ENCODE data around the gene ODC1. TPM values are rescaled to one million over a fixed set of nuclear protein-coding genes. Genes with fewer than 3 reads are reported as not detected.

ODC1 gene
- 12.1 TPM for total RNA-seq (ENCODE audit: unreplicated experiment)
- long read RNA-seq, transcript ODC1-201 (12 exons, 2,653 nt), result major isoform, 7 of 11 reads
- long read RNA-seq, partial matches to known transcripts, result 0 of 11 reads
- long read RNA-seq, other reads (novel, unspliced or antisense), result 4 of 11 reads

DNA sequence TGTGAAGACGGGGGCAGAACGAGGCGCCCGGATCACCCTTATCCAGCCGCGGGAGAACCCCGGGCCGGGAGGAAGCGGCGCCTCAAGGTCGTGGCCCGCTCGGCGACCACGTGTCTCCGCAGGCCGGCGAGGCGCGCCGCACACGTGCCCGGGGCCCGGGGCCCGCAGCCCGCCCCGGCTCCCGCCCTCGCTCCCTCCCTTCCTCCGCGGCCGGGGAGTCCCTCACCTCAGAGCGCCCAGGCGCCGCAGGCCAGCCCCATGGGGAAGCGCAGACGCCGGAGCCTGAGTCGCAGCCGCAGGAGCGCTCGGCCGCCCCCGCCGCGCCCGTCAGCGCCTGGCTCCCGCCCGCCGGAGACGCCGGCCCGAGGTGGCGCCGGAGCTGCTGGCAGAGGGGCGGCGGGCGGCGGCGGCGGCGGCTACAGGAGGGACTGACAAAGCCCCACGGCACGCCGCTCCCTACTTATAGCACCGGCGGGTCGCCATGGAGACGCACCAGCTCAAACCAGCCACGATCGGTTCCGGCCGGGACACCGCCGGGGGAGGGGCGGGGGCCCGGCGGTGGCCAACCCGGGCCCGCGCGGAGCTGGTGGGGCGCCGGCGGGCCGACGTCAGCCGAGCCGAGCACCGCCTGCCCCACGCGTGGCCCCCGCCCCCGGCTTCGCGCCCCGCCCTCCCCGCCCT is at the start of gene ODC1:
Gene ODC1 (minus strand): TSS at position 433 of the 681 bp plus-strand sequence. CDS start 3,295 bp downstream, outside the sequence.
- DNase-seq (ENCODE audit: low spot score), result peak; percentile 76
- peak within 1 kb of the TSS; percentile 77 for H3K27ac Mint-ChIP-seq (ENCODE audit: unreplicated experiment)
- H3K4me1 Mint-ChIP-seq (ENCODE audit: unreplicated experiment), result peaks cover 4% of the 10 kb centered on the region
- no peaks in the 10 kb centered on the region for H3K9me3 Mint-ChIP-seq (ENCODE audit: unreplicated experiment)
- peak within 1 kb of the TSS; percentile 85 for H3K4me3 Mint-ChIP-seq (ENCODE audit: unreplicated experiment)
- H3K27me3 Mint-ChIP-seq (ENCODE audit: unreplicated experiment), result peaks cover 11% of the 10 kb centered on the region
- no peaks in the 10 kb centered on the region for H3K36me3 Mint-ChIP-seq (ENCODE audit: low read depth, unreplicated experiment)
- no peak for TF ChIP-seq CTCF (IDR thresholded peaks at IDR 0.05; ENCODE audit: unreplicated experiment)

DNA sequence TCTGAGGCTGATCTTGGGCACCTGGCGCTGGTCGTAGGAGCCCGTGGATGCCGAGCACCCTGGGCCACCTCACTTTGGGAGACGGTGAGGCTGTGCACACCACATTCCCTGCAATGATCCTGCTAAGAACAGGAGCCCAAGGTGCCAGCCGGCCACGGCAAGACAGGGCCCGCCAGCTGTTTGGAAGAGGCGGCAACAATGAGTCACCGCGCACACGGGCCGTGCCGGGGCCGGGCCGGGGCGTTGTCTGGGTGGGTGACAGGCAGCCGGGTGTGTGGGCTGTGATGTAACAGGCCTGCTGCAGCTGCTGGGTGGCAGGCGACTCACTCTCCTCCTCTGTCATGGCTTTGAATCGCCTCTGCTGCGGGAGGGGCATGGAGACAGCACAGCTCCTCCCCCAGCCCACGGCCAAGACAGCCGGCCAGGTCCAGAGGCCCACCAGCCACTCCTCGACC is 49.7 kb upstream of the ODC1 start:
- H3K4me1 Mint-ChIP-seq (ENCODE audit: unreplicated experiment), result no peaks in the 10 kb centered on the region
- no peak for TF ChIP-seq CTCF (IDR thresholded peaks at IDR 0.05; ENCODE audit: unreplicated experiment)
- no peaks in the 10 kb centered on the region for H3K9me3 Mint-ChIP-seq (ENCODE audit: unreplicated experiment)
- no peak for DNase-seq (ENCODE audit: low spot score)
- H3K27ac Mint-ChIP-seq (ENCODE audit: unreplicated experiment), result no peak overlapping the region
- H3K4me3 Mint-ChIP-seq (ENCODE audit: unreplicated experiment), result no peak overlapping the region
- peaks cover 14% of the 10 kb centered on the region for H3K27me3 Mint-ChIP-seq (ENCODE audit: unreplicated experiment)
- no peaks in the 10 kb centered on the region for H3K36me3 Mint-ChIP-seq (ENCODE audit: low read depth, unreplicated experiment)

DNA sequence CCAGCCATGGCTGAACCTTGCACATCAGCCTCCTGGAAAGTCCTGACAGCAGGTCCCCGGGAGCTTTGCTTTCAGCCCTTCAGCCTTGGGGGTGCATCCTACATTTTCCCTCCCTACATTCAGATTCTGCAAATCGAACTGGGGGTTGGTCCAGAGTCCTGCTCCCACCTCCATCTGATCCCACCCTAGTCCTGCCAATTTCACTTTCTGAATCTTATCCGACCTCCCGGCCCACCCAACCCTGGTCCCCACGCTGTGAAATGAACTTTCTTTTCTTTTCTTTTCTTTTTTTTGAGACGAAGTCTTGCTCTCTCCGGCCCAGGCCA is 47.8 kb upstream of the ODC1 start:
- no peak for TF ChIP-seq CTCF (IDR thresholded peaks at IDR 0.05; ENCODE audit: unreplicated experiment)
- Mint-ChIP-seq H3K4me3 (ENCODE audit: unreplicated experiment) (no peak overlapping the region), H3K36me3 (ENCODE audit: low read depth, unreplicated experiment) (no peaks in the 10 kb centered on the region), H3K27ac (ENCODE audit: unreplicated experiment) (no peak overlapping the region), H3K4me1 (ENCODE audit: unreplicated experiment) (no peaks in the 10 kb centered on the region), H3K27me3 (ENCODE audit: unreplicated experiment) (peaks cover 14% of the 10 kb centered on the region), H3K9me3 (ENCODE audit: unreplicated experiment) (no peaks in the 10 kb centered on the region)
- DNase-seq (ENCODE audit: low spot score), result no peak

- Mint-ChIP-seq H3K9me3 (ENCODE audit: unreplicated experiment) (no peaks in the 10 kb centered on the region), H3K4me1 (ENCODE audit: unreplicated experiment) (no peaks in the 10 kb centered on the region), H3K27me3 (ENCODE audit: unreplicated experiment) (peaks cover 14% of the 10 kb centered on the region), H3K36me3 (ENCODE audit: low read depth, unreplicated experiment) (no peaks in the 10 kb centered on the region), H3K27ac (ENCODE audit: unreplicated experiment) (no peak overlapping the region), H3K4me3 (ENCODE audit: unreplicated experiment) (no peak overlapping the region)
- DNase-seq (ENCODE audit: low spot score), result no peak
- no peak for TF ChIP-seq CTCF (IDR thresholded peaks at IDR 0.05; ENCODE audit: unreplicated experiment)
Measured at GRCh38 chr2:10495311-10495987, 47.3 kb upstream of the ODC1 start.

All from endothelial cell (in vitro differentiated cells).